Stimulated activated CD4-positive, alpha-beta T cell treated with anti-CD3 and anti-CD28 coated beads, Interleukin-1b, Interleukin-23, amount 100 ng/mL, for 4 hours (primary cell): ENCODE data around the gene PHF14.
"Not testable (repeated sequence)": the region's sequence is repeated elsewhere in the genome, so short reads cannot be mapped to it uniquely, and the experiment has no call there.

Experiments
- DNase-seq, 2 donors: peaks; one replicate each; pipeline ENCODE4 v3.0.0-alpha.2; 2020; ENCODE audit warnings: low read depth in 2 of 2

Gene PHF14

GRCh38 chr7:10973942-10974911 lies 555 bp downstream of the PHF14 start:
- DNase-seq, result peak in 1 of 2 donors; percentile 5

GRCh38 chr7:10977113-10977512 lies 3.4 kb downstream of the PHF14 start:
- DNase-seq, result no peak

- no peak for DNase-seq
Measured at GRCh38 chr7:10981317-10981716, 7.6 kb downstream of the PHF14 start.

- not testable (repeated sequence) for DNase-seq
Measured at GRCh38 chr7:10990748-10991147, 17.1 kb downstream of the PHF14 start.

GRCh38 chr7:10995482-10996166 lies 22.0 kb downstream of the PHF14 start:
- DNase-seq, result not testable (repeated sequence)

GRCh38 chr7:10998996-10999757 lies 25.5 kb downstream of the PHF14 start:
- DNase-seq, result no peak

- DNase-seq, result no peak
Measured at GRCh38 chr7:11005202-11005601, 31.5 kb downstream of the PHF14 start.

GRCh38 chr7:11006291-11006690 lies 32.6 kb downstream of the PHF14 start:
- no peak for DNase-seq

GRCh38 chr7:11009631-11010030 lies 36.0 kb downstream of the PHF14 start:
- no peak for DNase-seq

- no peak for DNase-seq
Measured at GRCh38 chr7:11021468-11021867, 47.8 kb downstream of the PHF14 start.

- no peak for DNase-seq
Measured at GRCh38 chr7:11026452-11027359, 53.0 kb downstream of the PHF14 start.

- no peak for DNase-seq
Measured at GRCh38 chr7:11035661-11036060, 62.0 kb downstream of the PHF14 start.

GRCh38 chr7:11039974-11040373 lies 66.3 kb downstream of the PHF14 start:
- no peak for DNase-seq

GRCh38 chr7:11054033-11054432 lies 80.4 kb downstream of the PHF14 start:
- no peak for DNase-seq

GRCh38 chr7:11060893-11061292 lies 87.2 kb downstream of the PHF14 start:
- no peak for DNase-seq

- no peak for DNase-seq
Measured at GRCh38 chr7:11062110-11062509, 88.4 kb downstream of the PHF14 start.

- no peak for DNase-seq
Measured at GRCh38 chr7:11069591-11069990, 95.9 kb downstream of the PHF14 start.

GRCh38 chr7:11077816-11078215 lies 104.1 kb downstream of the PHF14 start:
- no peak for DNase-seq

- no peak for DNase-seq
Measured at GRCh38 chr7:11078247-11078834, 104.7 kb downstream of the PHF14 start.

- no peak for DNase-seq
Measured at GRCh38 chr7:11079907-11080306, 106.2 kb downstream of the PHF14 start.

GRCh38 chr7:11082121-11082520 lies 108.4 kb downstream of the PHF14 start:
- no peak for DNase-seq
